HG02610 (cell line): ENCODE measurements around the gene IDNK.

Source experiments
- ATAC-seq: cut with Tn5 transposase; IDR thresholded peaks from one replicate; pipeline ENCODE4 v1.9.1; 2021; ENCODE audit warnings: mild to moderate bottlenecking, moderate library complexity; ENCODE audit not compliant: unreplicated experiment

The IDNK gene

DNA sequence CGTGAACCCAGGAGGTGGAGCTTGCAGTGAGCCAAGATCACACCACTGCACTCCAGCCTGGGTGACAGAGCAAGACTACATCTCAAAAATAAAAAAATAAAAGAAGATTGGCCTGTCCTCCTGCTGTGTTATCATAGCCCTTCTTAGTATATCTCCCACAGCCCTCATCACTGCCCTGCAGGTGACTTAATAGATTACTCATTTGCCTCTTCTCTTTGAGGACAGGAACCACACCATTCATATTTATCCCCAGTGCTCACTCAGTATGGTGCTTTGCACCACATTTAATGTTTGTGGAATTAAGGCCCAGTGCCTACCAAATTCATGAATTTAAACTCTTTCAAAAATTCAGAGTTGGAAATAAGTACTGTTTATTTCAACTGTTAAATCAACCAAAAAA is 10.3 kb downstream of the IDNK start:
- no peak for ATAC-seq

DNA sequence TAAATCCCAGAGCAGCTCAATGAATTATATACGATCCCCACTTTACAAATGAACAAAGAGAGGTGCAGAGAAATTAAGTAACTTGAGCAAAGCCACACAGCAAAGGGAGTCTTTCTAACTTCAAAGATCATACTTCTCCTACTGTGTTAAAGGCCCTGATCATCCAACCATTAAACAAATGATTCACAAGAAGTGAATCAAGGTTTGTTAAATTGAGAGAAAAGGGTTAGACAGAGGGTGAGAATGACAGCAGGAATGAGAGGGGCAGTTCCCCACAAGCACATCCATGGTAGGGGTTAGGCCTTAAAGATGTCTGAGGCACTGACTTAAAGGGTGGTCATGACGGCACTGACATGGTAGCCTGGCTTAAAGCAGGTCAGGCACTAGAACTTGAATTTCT is 10.7 kb downstream of the IDNK start:
- no peak for ATAC-seq

DNA sequence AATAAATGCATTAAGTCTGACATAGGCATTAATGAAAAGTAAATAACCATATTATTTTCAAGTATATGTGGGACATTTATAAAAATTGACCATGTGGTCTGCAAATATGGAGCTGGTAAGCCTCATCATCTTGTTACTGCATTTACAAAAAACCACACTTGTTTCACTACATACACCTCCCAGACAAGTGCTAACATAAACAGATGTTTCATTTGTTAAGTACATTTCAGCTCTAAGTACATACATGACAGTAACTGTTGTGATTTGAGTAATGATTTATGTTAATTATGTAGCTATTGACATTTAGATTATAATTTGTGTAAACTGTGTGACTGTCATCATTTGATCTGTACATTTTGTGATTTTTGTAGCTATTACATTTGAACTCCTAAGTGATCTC is 13.9 kb downstream of the IDNK start:
- ATAC-seq, result peak; percentile 54

GRCh38 chr9:83637389-83637788 is 14.4 kb downstream of the IDNK start:
- ATAC-seq, result no peak

GRCh38 chr9:83639266-83639665 is 16.3 kb downstream of the IDNK start:
- no peak for ATAC-seq

- no peak for ATAC-seq
These were observed 19.9 kb downstream of the IDNK start for GRCh38 chr9:83642793-83643192.

- ATAC-seq, result no peak
These were observed 23.7 kb downstream of the IDNK start for GRCh38 chr9:83646500-83647239.

DNA sequence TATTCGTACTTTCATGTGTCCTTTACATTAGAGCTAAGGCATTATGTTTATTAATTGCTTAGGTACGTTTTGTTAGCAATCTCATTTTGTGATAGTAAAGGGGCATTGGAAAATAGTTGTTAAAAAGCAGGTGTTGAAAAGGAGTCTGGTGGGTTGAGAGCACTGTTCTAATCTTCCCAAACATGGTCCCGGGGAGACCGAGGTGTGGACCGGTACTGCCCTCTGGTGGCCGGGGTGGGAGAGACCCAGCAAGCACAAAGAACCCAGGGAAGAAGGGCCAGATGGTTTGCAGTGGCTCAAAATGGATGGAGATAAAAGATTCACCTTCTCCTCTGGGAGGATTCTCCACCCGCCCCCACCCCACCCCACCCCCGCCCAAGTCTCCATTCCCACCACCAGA is 26.1 kb downstream of the IDNK start:
- no peak for ATAC-seq

DNA sequence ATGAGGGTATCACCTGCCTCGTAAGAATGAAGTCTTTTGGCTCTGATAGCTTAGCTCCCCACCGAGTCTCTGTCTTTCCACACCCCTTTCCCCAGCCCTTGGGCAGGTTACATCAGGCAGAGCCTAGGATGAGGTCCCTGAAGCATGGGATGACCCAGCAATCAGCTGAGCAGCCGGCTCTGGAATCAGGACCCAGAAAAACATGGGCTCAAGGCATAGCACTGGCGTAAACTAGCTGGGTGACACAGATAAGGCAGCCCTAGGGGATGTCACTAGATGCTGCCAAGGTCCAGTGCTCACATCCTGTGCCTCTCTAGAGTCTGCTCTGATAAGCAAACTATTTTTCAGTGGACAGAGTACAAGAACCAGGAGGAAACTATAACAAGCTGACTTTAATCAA is 26.6 kb downstream of the IDNK start:
- no peak for ATAC-seq

- ATAC-seq, result no peak
These were observed 28.6 kb downstream of the IDNK start for GRCh38 chr9:83651558-83651957.

DNA sequence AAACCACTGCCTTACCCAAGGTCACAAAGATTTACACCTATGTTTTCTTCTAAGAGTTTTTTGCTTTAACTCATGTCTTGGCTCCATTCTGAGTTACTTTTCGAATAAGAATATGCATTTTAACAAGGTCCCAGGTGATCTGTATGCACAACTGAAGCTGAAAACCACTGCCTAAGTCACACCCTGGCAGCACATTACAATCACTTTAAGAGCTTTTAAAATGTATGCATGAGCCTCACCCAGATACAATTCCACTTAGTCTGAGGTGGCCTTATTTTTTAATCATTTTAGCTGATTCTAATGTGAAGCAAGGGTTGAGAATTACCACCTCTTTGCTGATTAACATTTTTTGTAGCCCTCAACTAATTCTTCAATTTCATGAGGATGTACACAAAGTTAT is 29.5 kb downstream of the IDNK start:
- ATAC-seq, result no peak

DNA sequence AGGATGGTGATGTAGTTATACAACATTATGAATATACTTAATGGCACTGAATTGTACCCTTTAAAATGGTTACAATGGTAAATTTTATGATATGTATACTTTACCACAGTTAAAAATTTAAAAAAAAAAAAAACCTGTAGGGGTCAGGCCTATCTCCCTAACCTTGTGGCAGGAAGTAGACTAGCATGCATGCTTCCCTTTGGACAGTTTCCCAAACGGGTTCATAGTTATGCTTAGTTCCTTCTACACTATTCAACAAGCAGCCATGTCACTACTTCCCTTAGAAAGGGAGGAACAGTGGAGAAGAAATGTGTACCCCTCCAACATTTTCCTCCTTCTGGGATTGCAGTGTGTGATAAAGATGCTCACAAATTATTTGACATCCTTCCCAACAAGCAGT is 32.5 kb downstream of the IDNK start:
- ATAC-seq, result no peak

DNA sequence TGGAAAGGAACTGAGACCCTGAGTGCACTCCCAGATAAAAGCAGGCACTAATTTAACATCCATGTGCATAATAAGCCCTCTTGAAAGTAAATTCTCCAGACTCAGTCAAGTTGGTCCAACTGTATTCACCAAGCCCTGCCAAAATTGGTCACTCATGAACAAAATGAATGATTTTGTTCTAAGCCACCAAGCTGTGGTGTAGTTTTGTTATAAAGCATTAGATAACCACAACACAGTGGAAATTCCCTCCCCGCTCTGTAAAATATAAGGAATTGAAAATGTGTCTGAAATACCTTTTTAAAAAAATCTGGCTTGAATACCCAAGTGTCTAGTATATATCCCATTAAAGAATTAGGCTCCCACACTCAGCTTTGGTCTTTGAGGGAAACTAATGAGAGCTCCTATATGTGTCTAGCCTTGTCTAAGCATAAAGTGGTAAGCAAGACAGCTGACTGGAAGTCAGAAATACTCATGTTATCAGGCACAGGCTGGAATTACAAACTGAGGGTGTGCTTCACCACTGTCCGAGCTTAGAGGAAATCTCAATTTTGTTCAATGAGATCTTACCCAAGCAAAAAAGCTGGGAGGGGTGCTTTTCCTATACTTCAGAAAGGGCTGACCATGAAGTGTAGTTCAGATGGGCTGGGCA is 33.2 kb downstream of the IDNK start:
- peak; percentile 91 for ATAC-seq

GRCh38 chr9:83656952-83657351 is 34.0 kb downstream of the IDNK start:
- no peak for ATAC-seq

GRCh38 chr9:83662933-83663332 is 40.0 kb downstream of the IDNK start:
- ATAC-seq, result no peak

GRCh38 chr9:83665580-83666200 is 42.7 kb downstream of the IDNK start:
- ATAC-seq, result peak; percentile 74

- no peak for ATAC-seq
These were observed 46.1 kb downstream of the IDNK start for GRCh38 chr9:83669067-83669466.

DNA sequence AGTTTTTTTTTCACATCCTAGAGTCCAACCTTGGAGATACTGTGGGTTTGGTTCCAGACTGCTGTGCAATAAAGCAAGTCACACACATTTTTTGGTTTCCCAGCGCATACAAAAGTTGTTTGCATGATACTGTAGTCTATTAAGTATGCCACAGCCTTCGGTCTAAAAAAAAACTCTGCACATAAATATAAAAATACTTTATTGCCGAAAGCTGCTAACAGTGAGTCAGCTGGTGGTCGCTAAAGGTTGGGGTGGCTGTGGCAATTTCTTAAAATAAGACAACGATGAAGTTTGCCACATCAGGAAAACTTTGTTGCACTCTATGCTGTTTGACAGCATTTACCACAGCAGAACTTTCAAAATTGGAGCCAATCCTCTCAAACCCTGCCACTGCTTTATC is 47.4 kb downstream of the IDNK start:
- no peak for ATAC-seq

DNA sequence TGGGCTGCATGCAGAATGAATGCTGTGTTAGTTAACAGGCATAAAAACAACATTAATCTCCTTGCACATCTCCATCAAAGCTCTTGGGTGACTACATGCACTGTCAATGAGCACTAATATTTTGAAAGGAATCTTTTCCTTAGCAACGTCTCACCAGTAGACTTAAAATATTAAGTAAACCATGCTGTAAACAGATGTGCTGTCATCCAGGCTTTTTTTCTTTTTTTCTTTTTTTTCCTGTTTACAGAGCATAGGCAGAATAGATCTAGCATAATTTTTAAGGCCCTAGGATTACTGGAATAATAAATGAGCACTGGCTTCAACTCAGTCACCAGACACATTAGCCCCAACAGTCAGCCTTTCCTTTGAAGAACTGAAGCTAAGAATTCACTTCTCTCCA is 48.5 kb downstream of the IDNK start:
- no peak for ATAC-seq

- no peak for ATAC-seq
These were observed 52.5 kb downstream of the IDNK start for GRCh38 chr9:83675466-83675865.

GRCh38 chr9:83677596-83677995 is 54.7 kb downstream of the IDNK start:
- ATAC-seq, result no peak

DNA sequence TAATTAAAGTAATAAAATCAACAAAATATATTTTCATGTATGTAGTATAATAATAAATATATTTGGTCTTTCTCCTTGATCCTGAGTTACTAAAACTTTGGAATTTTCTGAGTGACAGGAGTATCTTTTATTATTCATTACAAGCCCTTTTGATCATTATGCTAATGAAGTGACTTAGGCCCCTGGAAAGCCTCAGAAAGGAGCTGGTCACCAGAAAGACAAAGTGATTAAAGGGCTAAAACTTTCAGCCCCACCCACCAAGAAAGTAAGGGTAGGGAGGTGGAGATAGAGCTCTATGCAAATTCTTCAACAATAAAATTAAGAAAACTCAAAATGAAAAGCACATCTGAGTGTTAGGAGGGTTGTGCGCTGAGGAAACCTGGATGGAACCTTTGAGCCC is 57.3 kb downstream of the IDNK start:
- ATAC-seq, result no peak
